Heart left ventricle (tissue), 13 donors: ENCODE data around the gene CTNNAL1.

Experiments used
- POLR2A ChIP-seq, 2 donors: fragments of 450-650 bp; IDR thresholded peaks; one replicate each; pipeline ENCODE4 v1.6.1; 2017; ENCODE audit warnings: antibody characterized with exemption in 2 of 2, mild to moderate bottlenecking in 2 of 2, moderate library complexity in 2 of 2
- TF ChIP-seq, protein P1 (sequence below), 12 donors: fragments of 200-600 bp; sonication (generic) in 4 of 12; IDR thresholded peaks; one replicate each; pipeline versions ENCODE4 v1.5.0 to v1.8.0; 2018 to 2022; ENCODE audit warnings: antibody characterized with exemption in 12 of 12, mild to moderate bottlenecking in 5 of 12
- donor health status: ischemic (EF 13 %, LVEDD 7.1; RV severe dilation, severe dysfunction).
- donor health status: DM: no; HTN: yes; CAD: no.
- donor health status: DM: no; HTN: no; CAD: no.
- donor health status: ischemic (EF 25% LVEDD 6.9; RV normal size, moderate dysfunction).
- donor health status: ischemic (EF 25% LVEDD 5.7; RV mildly dilated, moderate dysfunction).
- donor health status: ischemic (EF 35%, LVEDD 5.7; RV mildly dilated, moderate dysfunction).
- donor health status: nonischemic (EF 11% LVEDD 7.7; RV severe dilation, severe dysfunction).
- donor health status: DM: yes; HTN: yes; CAD: no.
- donor health status: PGD.
- donor health status: ischemic (EF 29% LVEDD 5.4; RV normal size, mild dysfunction).
- donor health status: nonischemic (EF 23%, LVEDD 6.1; RV moderate dilation, normal function).

DNA sequence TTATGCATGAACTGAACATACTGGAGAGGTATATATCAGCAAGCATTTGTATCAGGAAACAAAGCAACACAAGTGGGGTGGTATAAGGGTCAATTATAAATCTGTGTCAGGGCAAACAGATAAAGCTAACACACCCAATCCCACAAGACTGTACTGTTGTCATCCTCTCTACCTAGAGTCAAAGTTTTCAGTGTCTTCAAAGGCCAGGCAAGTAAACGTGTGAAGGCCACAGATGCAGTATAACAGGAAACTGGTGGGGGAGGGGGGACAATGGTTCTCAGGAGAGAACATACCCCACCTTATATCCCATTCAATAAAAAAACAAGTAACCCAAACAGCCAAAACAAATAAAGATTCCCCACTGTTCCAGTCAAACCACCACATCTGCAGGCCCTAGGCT lies 101.5 kb downstream of the CTNNAL1 start:
- TF ChIP-seq, protein P1, sequence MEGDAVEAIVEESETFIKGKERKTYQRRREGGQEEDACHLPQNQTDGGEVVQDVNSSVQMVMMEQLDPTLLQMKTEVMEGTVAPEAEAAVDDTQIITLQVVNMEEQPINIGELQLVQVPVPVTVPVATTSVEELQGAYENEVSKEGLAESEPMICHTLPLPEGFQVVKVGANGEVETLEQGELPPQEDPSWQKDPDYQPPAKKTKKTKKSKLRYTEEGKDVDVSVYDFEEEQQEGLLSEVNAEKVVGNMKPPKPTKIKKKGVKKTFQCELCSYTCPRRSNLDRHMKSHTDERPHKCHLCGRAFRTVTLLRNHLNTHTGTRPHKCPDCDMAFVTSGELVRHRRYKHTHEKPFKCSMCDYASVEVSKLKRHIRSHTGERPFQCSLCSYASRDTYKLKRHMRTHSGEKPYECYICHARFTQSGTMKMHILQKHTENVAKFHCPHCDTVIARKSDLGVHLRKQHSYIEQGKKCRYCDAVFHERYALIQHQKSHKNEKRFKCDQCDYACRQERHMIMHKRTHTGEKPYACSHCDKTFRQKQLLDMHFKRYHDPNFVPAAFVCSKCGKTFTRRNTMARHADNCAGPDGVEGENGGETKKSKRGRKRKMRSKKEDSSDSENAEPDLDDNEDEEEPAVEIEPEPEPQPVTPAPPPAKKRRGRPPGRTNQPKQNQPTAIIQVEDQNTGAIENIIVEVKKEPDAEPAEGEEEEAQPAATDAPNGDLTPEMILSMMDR (IDR thresholded peaks at IDR 0.05), result no peak
- TF ChIP-seq POLR2A (IDR thresholded peaks at IDR 0.05), result no peak
